ENCODE results near the gene ZDHHC7.

DNA sequence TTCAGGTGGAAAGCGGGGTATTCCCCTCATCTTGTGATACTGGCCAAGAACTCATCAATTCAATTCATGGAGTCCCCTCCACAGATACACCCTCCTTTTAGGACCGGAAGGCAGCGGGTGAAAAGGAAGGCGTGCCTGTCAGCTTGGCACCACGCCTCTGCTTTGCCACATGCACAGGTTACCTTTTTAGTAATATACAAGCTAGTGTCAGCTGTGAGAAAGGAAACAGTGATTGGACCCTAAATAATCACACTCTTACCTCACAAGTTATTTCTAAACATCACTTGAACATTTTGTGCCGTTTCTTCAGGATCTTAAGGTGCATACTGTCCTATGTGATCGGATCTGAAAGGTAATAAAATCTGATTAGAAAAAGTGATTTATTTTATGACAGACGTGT lies 15.7 kb downstream of the ZDHHC7 start:
- TF ChIP-seq, protein P1, sequence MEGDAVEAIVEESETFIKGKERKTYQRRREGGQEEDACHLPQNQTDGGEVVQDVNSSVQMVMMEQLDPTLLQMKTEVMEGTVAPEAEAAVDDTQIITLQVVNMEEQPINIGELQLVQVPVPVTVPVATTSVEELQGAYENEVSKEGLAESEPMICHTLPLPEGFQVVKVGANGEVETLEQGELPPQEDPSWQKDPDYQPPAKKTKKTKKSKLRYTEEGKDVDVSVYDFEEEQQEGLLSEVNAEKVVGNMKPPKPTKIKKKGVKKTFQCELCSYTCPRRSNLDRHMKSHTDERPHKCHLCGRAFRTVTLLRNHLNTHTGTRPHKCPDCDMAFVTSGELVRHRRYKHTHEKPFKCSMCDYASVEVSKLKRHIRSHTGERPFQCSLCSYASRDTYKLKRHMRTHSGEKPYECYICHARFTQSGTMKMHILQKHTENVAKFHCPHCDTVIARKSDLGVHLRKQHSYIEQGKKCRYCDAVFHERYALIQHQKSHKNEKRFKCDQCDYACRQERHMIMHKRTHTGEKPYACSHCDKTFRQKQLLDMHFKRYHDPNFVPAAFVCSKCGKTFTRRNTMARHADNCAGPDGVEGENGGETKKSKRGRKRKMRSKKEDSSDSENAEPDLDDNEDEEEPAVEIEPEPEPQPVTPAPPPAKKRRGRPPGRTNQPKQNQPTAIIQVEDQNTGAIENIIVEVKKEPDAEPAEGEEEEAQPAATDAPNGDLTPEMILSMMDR (IDR thresholded peaks at IDR 0.05): no peak
- TF ChIP-seq POLR2A (IDR thresholded peaks at IDR 0.05): no peak
- no peak for TF ChIP-seq POLR2AphosphoS5 (IDR thresholded peaks at IDR 0.05)

All from upper lobe of left lung (tissue), 4 donors.